ENCODE measurements around the gene LRBA. TPM values are rescaled to one million over a fixed set of nuclear protein-coding genes. Genes with fewer than 3 reads are reported as not detected.

Gene LRBA
- polyA plus RNA-seq, 1 of the 3 experiments (the other 2 are of a cell fraction), result 11.4 TPM

DNA sequence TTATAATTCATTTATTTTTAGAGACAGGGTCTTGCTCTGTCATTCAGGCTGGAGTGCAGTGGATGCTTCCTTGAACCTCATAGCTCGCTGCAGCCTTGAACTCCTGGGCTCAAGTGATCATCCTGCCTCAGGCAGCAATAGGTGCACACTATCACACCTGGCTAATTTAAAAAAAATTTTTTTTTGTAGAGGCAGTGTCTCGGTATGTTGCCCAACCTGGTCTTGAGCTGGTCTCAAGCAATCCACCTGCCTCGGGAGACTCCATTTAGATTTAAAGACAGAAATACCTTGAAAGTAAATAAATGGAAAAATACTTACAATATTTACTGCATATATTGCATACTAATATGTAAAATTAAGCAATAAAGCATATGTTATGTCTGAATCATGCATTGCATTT lies 473.4 kb downstream of the LRBA start (continued):
- TF ChIP-seq, protein P1, sequence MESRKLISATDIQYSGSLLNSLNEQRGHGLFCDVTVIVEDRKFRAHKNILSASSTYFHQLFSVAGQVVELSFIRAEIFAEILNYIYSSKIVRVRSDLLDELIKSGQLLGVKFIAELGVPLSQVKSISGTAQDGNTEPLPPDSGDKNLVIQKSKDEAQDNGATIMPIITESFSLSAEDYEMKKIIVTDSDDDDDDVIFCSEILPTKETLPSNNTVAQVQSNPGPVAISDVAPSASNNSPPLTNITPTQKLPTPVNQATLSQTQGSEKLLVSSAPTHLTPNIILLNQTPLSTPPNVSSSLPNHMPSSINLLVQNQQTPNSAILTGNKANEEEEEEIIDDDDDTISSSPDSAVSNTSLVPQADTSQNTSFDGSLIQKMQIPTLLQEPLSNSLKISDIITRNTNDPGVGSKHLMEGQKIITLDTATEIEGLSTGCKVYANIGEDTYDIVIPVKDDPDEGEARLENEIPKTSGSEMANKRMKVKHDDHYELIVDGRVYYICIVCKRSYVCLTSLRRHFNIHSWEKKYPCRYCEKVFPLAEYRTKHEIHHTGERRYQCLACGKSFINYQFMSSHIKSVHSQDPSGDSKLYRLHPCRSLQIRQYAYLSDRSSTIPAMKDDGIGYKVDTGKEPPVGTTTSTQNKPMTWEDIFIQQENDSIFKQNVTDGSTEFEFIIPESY (IDR thresholded peaks at IDR 0.05; ENCODE audit: borderline replicate concordance, low read depth), result no peak

DNA sequence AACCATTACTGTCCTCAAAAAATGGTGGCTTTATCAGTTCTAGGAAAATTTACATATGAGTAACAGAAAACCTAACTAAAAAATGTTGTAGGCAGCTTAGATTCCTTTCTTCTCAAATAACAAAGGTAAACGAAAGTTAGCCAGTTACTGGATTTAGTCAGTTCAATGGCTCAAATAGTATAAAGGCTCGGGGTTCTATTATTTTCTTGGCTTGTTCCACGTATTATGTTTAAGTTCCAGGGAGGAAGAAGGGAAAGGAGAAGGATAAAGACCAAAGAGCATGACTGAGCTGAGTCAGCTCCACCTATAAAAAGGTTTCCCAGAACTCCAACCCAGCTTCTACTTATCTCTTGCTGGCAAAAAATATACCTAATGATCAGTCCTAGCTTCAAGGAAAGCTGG lies 474.1 kb downstream of the LRBA start:
- Histone ChIP-seq H3K9ac (no peak overlapping the region), H3K4me2 (no peak overlapping the region), H3K27ac (ENCODE audit: low read depth in 2 of 2, low read length in 1 of 2) (no peak overlapping the region), H3F3A (replicated peaks; ENCODE audit: insufficient read depth) (no peaks in the 10 kb centered on the region), H3K9me3 (no peaks in the 10 kb centered on the region; the same call in 1 of the 2 replicates), H2AFZ (ENCODE audit: low read depth) (no peak overlapping the region), H3K27me3 (ENCODE audit: insufficient read depth) (no peaks in the 10 kb centered on the region), H3K4me3 (ENCODE audit: low read depth in 2 of 2, low read length in 1 of 2) (no peak overlapping the region), H4K20me1 (ENCODE audit: insufficient read depth) (no peaks in the 10 kb centered on the region), H3K9me2 (no peaks in the 10 kb centered on the region), H3K36me3 (replicated peaks in 1 of 2; ENCODE audit: control insufficient read depth in 1 of 2, insufficient read depth in 2 of 2, low read length in 1 of 2) (no peaks in the 10 kb centered on the region), H3K79me2 (ENCODE audit: insufficient read depth) (no peaks in the 10 kb centered on the region), H3K4me1 (ENCODE audit: control insufficient read depth in 1 of 2, insufficient read depth in 2 of 2, low read depth in 1 of 2, low read length in 1 of 2) (no peaks in the 10 kb centered on the region)
- TF ChIP-seq, protein P1 (IDR thresholded peaks at IDR 0.05; ENCODE audit: borderline replicate concordance, low read depth), result no peak
- TF ChIP-seq, protein P2, sequence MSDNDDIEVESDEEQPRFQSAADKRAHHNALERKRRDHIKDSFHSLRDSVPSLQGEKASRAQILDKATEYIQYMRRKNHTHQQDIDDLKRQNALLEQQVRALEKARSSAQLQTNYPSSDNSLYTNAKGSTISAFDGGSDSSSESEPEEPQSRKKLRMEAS (IDR thresholded peaks at IDR 0.05; ENCODE audit: low read depth), result no peak
- TF ChIP-seq, protein P3, sequence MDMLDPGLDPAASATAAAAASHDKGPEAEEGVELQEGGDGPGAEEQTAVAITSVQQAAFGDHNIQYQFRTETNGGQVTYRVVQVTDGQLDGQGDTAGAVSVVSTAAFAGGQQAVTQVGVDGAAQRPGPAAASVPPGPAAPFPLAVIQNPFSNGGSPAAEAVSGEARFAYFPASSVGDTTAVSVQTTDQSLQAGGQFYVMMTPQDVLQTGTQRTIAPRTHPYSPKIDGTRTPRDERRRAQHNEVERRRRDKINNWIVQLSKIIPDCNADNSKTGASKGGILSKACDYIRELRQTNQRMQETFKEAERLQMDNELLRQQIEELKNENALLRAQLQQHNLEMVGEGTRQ (IDR thresholded peaks at IDR 0.05; ENCODE audit: borderline replicate concordance, low read depth, low read length), result no peak
- TF ChIP-seq JUND (IDR thresholded peaks at IDR 0.05) (no peak), FOXJ3 (CRISPR knock-in tag; IDR thresholded peaks at IDR 0.05) (no peak), GABPA (IDR thresholded peaks at IDR 0.05; ENCODE audit: low read depth) (no peak), ELF1 (IDR thresholded peaks at IDR 0.05) (no peak), NFIC (IDR thresholded peaks at IDR 0.05; ENCODE audit: borderline replicate concordance) (no peak), YY1 (IDR thresholded peaks at IDR 0.05; ENCODE audit: low read depth) (no peak), GATA2 (CRISPR knock-in tag; IDR thresholded peaks at IDR 0.05) (no peak), POLR2AphosphoS5 (IDR thresholded peaks at IDR 0.05; ENCODE audit: low read depth, low read length) (no peak)
- TF ChIP-seq, protein P4, sequence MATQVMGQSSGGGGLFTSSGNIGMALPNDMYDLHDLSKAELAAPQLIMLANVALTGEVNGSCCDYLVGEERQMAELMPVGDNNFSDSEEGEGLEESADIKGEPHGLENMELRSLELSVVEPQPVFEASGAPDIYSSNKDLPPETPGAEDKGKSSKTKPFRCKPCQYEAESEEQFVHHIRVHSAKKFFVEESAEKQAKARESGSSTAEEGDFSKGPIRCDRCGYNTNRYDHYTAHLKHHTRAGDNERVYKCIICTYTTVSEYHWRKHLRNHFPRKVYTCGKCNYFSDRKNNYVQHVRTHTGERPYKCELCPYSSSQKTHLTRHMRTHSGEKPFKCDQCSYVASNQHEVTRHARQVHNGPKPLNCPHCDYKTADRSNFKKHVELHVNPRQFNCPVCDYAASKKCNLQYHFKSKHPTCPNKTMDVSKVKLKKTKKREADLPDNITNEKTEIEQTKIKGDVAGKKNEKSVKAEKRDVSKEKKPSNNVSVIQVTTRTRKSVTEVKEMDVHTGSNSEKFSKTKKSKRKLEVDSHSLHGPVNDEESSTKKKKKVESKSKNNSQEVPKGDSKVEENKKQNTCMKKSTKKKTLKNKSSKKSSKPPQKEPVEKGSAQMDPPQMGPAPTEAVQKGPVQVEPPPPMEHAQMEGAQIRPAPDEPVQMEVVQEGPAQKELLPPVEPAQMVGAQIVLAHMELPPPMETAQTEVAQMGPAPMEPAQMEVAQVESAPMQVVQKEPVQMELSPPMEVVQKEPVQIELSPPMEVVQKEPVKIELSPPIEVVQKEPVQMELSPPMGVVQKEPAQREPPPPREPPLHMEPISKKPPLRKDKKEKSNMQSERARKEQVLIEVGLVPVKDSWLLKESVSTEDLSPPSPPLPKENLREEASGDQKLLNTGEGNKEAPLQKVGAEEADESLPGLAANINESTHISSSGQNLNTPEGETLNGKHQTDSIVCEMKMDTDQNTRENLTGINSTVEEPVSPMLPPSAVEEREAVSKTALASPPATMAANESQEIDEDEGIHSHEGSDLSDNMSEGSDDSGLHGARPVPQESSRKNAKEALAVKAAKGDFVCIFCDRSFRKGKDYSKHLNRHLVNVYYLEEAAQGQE (IDR thresholded peaks at IDR 0.05; ENCODE audit: low read depth, low read length), result no peak
- ChIA-PET POLR2A (no interaction called here), CTCF (no interaction called here)
- no peak for DNase-seq
- WGBS (ENCODE audit: low lambda C conversion rate), result 73% methylated on average over 3 of the region's 3 CpGs

All from SK-N-SH (cell line).